Stomach (tissue), 4 donors: ENCODE data around the gene CREG1.
"Not testable (repeated sequence)": the region's sequence is repeated elsewhere in the genome, so short reads cannot be mapped to it uniquely, and the experiment has no call there.

Experiments
- POLR2A ChIP-seq, 4 donors: fragments of 450-650 bp; IDR thresholded peaks; one replicate each; pipeline ENCODE4 v1.6.1; 2016; ENCODE audit warnings: antibody characterized with exemption in 4 of 4, control low read depth in 2 of 4, mild to moderate bottlenecking in 1 of 4, moderate library complexity in 1 of 4
- POLR2AphosphoS5 ChIP-seq, 3 donors: sonication (generic); formaldehyde crosslinking; IDR thresholded peaks; one replicate each; pipeline ENCODE4 v1.6.1; 2016; ENCODE audit warnings: antibody characterized with exemption in 3 of 3
- TF ChIP-seq, protein P1 (sequence below), 7 experiments: fragments of 450-650 bp in 4 of 7; fragments of 200-600 bp in 3 of 7; sonication (generic) in 3 of 7; IDR thresholded peaks; one replicate each; pipeline ENCODE4 v1.5.1; 2016 to 2019; ENCODE audit warnings: antibody characterized with exemption in 7 of 7, control low read depth in 2 of 7, mild to moderate bottlenecking in 1 of 7

DNA sequence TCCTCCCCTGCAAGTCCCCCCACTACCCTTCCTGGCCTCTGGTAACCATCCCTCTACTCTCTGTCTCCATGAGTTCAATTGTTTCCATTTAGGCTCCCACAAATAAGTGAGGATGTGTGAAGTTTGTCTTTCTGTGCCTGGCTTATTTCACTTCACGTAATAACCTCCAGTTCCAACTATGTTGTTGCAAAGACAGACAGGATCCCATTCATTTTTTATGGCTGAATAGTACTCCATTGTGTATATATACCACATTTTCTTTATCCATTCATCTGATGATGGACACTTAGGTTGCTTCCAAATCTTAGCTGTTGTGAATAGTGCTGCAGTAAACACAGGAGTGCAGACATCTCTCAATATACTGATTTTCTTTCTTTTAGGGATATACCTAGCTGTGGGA lies 1.5 kb upstream of the CREG1 start:
- TF ChIP-seq, protein P1, sequence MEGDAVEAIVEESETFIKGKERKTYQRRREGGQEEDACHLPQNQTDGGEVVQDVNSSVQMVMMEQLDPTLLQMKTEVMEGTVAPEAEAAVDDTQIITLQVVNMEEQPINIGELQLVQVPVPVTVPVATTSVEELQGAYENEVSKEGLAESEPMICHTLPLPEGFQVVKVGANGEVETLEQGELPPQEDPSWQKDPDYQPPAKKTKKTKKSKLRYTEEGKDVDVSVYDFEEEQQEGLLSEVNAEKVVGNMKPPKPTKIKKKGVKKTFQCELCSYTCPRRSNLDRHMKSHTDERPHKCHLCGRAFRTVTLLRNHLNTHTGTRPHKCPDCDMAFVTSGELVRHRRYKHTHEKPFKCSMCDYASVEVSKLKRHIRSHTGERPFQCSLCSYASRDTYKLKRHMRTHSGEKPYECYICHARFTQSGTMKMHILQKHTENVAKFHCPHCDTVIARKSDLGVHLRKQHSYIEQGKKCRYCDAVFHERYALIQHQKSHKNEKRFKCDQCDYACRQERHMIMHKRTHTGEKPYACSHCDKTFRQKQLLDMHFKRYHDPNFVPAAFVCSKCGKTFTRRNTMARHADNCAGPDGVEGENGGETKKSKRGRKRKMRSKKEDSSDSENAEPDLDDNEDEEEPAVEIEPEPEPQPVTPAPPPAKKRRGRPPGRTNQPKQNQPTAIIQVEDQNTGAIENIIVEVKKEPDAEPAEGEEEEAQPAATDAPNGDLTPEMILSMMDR (IDR thresholded peaks at IDR 0.05) = not testable (repeated sequence)
- not testable (repeated sequence) for TF ChIP-seq POLR2A, POLR2AphosphoS5 (IDR thresholded peaks at IDR 0.05)
